K562 (cell line): ENCODE results near the gene SLC9A3. TPM values are rescaled to one million over a fixed set of nuclear protein-coding genes. Genes with fewer than 3 reads are reported as not detected.

ENCODE experiments used
- AFF4 ChIP-seq: sonication (generic); formaldehyde crosslinking; IDR thresholded peaks from 2 replicates; pipeline ENCODE4 v1.8.0; 2023; ENCODE audit warnings: mild to moderate bottlenecking, missing genetic modification reagents
- CBFB ChIP-seq: sonication (generic); formaldehyde crosslinking; IDR thresholded peaks from 2 replicates; pipeline ENCODE4 v1.4.0; 2020; ENCODE audit warnings: mild to moderate bottlenecking, missing genetic modification reagents
- DIDO1 ChIP-seq: fragments of 450-650 bp; IDR thresholded peaks from 2 replicates; pipeline ENCODE4 v1.6.1; 2016; ENCODE audit warnings: low read depth, missing biosample characterization, missing genetic modification characterization
- FIP1L1 ChIP-seq: fragments of 200-400 bp; formaldehyde crosslinking; IDR thresholded peaks from 2 replicates; pipeline ENCODE4 v1.6.1; 2018; ENCODE audit warnings: mild to moderate bottlenecking, low read depth, low read length; ENCODE audit not compliant: poor library complexity, severe bottlenecking
- FOXA3 ChIP-seq, 2 experiments: fragments of 450-650 bp in 1 of 2; sonication (generic) in 1 of 2; formaldehyde crosslinking; IDR thresholded peaks in 1 of 2; conservative IDR thresholded peaks in 1 of 2; 2 replicates each; pipeline versions ENCODE4 v1.4.0 to v1.8.0; 2020 to 2022; ENCODE audit warnings: mild to moderate bottlenecking in 2 of 2, missing genetic modification reagents in 1 of 2
- MCM5 ChIP-seq: fragments of 450-650 bp; IDR thresholded peaks from 2 replicates; pipeline ENCODE4 v1.6.1; 2016; ENCODE audit warnings: low read depth
- PHF21A ChIP-seq: fragments of 450-650 bp; IDR thresholded peaks from 2 replicates; pipeline ENCODE4 v1.6.1; 2017; ENCODE audit warnings: low read depth, borderline replicate concordance
- PKNOX1 ChIP-seq: fragments of 450-650 bp; IDR thresholded peaks from 2 replicates; pipeline ENCODE4 v1.6.1; 2016
- PTBP1 ChIP-seq: fragments of 200-400 bp; formaldehyde crosslinking; IDR thresholded peaks from 2 replicates; pipeline ENCODE4 v1.6.1; 2017; ENCODE audit warnings: low read depth, low read length
- RB1 ChIP-seq: fragments of 450-650 bp; IDR thresholded peaks from 2 replicates; pipeline ENCODE4 v1.6.1; 2017; ENCODE audit warnings: low read depth, mild to moderate bottlenecking
- SFPQ ChIP-seq: fragments of 200-400 bp; formaldehyde crosslinking; IDR thresholded peaks from 2 replicates; pipeline ENCODE4 v1.6.1; 2017; ENCODE audit warnings: mild to moderate bottlenecking, low read depth, low read length, moderate library complexity
- SNIP1 ChIP-seq: fragments of 450-650 bp; IDR thresholded peaks from 2 replicates; pipeline ENCODE4 v1.7.1; 2017; ENCODE audit warnings: low read depth, mild to moderate bottlenecking
- STAG1 ChIP-seq: sonication (generic); formaldehyde crosslinking; IDR thresholded peaks from 2 replicates; pipeline ENCODE4 v1.5.0; 2020; ENCODE audit warnings: missing genetic modification reagents, borderline replicate concordance
- YY1 ChIP-seq, 3 experiments: IDR thresholded peaks; 2 replicates each; pipeline ENCODE4 v1.6.1; 2011; ENCODE audit warnings: low read length in 2 of 3, mild to moderate bottlenecking in 2 of 3, moderate library complexity in 2 of 3, borderline replicate concordance in 1 of 3, control low read depth in 1 of 3, low read depth in 1 of 3; ENCODE audit not compliant: insufficient read depth in 3 of 3, insufficient replicate concordance in 2 of 3, control insufficient read depth in 1 of 3, insufficient read length in 1 of 3; ENCODE audit errors: extremely low read depth in 1 of 3
- ZNF197 ChIP-seq: fragments of 200-800 bp; sonication (Bioruptor generic); IDR thresholded peaks from 2 replicates; pipeline ENCODE4 v1.6.1; 2016; ENCODE audit warnings: low read depth, missing genetic modification characterization, missing compliant biosample characterization
- ZNF316 ChIP-seq: fragments of 450-650 bp; IDR thresholded peaks from 2 replicates; pipeline ENCODE4 v1.6.1; 2016
- ZNF589 ChIP-seq: fragments of 200-800 bp; sonication (Bioruptor generic); IDR thresholded peaks from 2 replicates; pipeline ENCODE4 v1.6.1; 2016; ENCODE audit warnings: low read depth, missing genetic modification characterization, missing compliant biosample characterization
- polyA plus RNA-seq, 8 experiments: library from polyadenylated mRNA; depleted of rRNA in 4 of 8; stranded (reverse) in 5 of 8; unstranded in 3 of 8; fragments of >200 nt; fragmentation: Nextera tagmentation in 2 of 8; fragmentation: Illumina TruSeq in 1 of 8; extraction: Ambion mirVana in 2 of 8; extraction: Trizol in 1 of 8; gene quantifications; 2 replicates each; pipeline versions ENCODE4 v1.2.1 to v1.2.3, GENCODE V29; 2011 to 2014; ENCODE audit warnings: inconsistent platforms in 1 of 8, missing spikeins in 1 of 8
- total RNA-seq, 7 experiments: library from RNA; depleted of rRNA in 6 of 7; stranded (reverse); fragments of >200 nt in 6 of 7; fragmentation: Illumina TruSeq in 2 of 7; extraction: Trizol in 2 of 7; gene quantifications; 2 replicates each; pipeline versions ENCODE4 v1.2.1 to v1.2.3, GENCODE V29; 2011 to 2021; ENCODE audit warnings: low replicate concordance in 1 of 7
- TF ChIP-seq, protein P1 (sequence below): fragments of 250-450 bp; sonication (Bioruptor Pico); IDR thresholded peaks from 2 replicates; pipeline ENCODE4 v1.8.0; 2022; ENCODE audit warnings: inconsistent platforms, mild to moderate bottlenecking, moderate library complexity, borderline replicate concordance

Gene SLC9A3
- total and polyA plus RNA-seq, 9 of the 15 experiments (the other 6 are each of a cell fraction or from before 2014, with no cell fraction given), result 1.5 to 5.8 (median 3.7) TPM; not detected in 2

DNA sequence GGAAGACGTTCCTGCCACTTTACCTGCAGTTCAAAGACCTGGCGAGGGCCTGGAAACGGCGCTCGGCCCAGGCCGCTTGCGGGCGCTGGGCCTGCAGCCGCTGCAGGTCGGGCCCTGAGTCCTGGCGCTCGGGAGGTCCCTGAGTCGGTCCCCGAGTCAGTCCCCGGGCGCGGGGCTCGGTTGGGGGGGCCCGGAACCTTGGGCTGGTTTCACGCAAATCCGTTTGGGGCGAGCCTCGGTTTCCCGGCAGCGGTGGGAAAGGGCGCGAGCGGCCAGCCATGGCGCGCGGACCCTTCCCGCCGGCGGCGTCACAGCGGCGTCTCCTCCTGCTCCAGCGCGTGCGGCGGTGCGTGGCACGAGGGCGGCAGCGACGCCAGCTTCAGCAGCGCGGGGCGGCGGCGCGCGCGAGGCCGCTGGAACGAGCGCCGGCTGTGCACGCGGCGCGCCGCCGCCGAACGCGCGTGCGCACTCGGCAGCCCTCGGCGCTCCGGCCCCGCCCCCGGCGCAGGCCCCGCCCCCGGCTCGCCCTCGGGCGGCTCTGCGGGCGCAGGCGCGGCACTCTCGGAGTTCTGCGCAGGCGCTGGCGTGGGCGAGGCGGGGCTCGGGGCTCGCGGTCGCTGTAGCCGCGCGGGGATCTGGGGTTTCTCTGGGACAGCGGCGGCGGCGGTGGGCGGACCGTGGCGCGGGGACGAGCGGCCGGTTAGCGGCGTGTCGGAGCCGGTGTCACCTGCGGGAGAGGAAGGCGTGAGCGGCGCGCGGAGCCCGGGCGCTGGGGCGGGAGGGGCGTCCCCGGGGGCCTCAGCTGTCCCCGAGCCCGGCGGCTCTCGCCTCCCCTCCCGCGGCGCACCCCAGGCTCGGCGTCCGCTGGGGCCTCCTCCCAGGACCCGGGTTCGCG lies 51.3 kb downstream of the SLC9A3 start (continued):
- TF ChIP-seq, protein P1, sequence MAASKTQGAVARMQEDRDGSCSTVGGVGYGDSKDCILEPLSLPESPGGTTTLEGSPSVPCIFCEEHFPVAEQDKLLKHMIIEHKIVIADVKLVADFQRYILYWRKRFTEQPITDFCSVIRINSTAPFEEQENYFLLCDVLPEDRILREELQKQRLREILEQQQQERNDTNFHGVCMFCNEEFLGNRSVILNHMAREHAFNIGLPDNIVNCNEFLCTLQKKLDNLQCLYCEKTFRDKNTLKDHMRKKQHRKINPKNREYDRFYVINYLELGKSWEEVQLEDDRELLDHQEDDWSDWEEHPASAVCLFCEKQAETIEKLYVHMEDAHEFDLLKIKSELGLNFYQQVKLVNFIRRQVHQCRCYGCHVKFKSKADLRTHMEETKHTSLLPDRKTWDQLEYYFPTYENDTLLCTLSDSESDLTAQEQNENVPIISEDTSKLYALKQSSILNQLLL, result no peak
- TF ChIP-seq DIDO1 (tag), result no peak
- peak in 2 of 3 experiments; percentile 34 to 36 for TF ChIP-seq YY1 (IDR thresholded peaks at IDR 0.05; ENCODE audit: borderline replicate concordance in 1 of 3, control insufficient read depth in 1 of 3, extremely low read depth in 1 of 3, insufficient read depth in 3 of 3, insufficient read length in 1 of 3, insufficient replicate concordance in 2 of 3, low read depth in 1 of 3, low read length in 2 of 3)
- TF ChIP-seq STAG1 (CRISPR knock-in tag), result 0 out of 2 replicates have a peak, but pooled peaks have one; percentile 31
- no peak for TF ChIP-seq SFPQ
- TF ChIP-seq ZNF316, result no peak
- TF ChIP-seq RB1, result peak; percentile 57
- peak; percentile 96 for TF ChIP-seq ZNF589
- TF ChIP-seq PTBP1, result no peak
- no peak for TF ChIP-seq SNIP1
- no peak for TF ChIP-seq PKNOX1
- TF ChIP-seq CBFB (CRISPR knock-in tag), result no peak
- no peak for TF ChIP-seq MCM5
- TF ChIP-seq FIP1L1, result peak; percentile 55
- peak; percentile 95 for TF ChIP-seq ZNF197 (CRISPR knock-in tag)
- TF ChIP-seq AFF4 (CRISPR knock-in tag), result no peak
- TF ChIP-seq FOXA3 (CRISPR knock-in tag; conservative IDR thresholded peaks at IDR 0.05 in 1 of 2, IDR thresholded peaks at IDR 0.05 in 1 of 2), result peak in 1 of 2 experiments; percentile 68; a peak in 1 of 4 replicates
- no peak for TF ChIP-seq PHF21A
